GM19023 (cell line): ENCODE measurements around the gene C1QC.

Experiments used
- ATAC-seq: cut with Tn5 transposase; IDR thresholded peaks from one replicate; pipeline ENCODE4 v1.9.1; 2021; ENCODE audit warnings: mild to moderate bottlenecking, moderate library complexity; ENCODE audit not compliant: unreplicated experiment

Gene C1QC

DNA sequence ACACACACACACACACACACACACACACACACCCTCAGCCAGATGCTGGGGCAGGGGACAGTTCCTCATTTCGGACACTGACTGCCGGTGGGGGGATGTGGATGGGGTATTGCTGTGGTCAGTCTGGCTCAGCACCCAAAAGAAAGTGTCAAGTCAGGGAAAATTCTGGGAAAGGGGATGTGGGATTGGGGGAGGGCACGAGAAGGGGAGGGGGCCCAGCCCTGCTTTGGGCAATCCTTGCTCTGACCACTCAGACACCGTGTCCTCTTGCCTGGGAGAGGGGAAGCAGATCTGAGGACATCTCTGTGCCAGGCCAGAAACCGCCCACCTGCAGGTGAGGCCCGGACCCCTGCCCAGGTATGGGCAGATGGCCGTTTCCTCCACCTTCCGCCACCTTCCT, at the start of gene C1QC:
Gene C1QC (plus strand): TSS at position 253 of the 400 bp plus-strand sequence. CDS start 391 bp downstream, outside the sequence.
- ATAC-seq, result no peak

DNA sequence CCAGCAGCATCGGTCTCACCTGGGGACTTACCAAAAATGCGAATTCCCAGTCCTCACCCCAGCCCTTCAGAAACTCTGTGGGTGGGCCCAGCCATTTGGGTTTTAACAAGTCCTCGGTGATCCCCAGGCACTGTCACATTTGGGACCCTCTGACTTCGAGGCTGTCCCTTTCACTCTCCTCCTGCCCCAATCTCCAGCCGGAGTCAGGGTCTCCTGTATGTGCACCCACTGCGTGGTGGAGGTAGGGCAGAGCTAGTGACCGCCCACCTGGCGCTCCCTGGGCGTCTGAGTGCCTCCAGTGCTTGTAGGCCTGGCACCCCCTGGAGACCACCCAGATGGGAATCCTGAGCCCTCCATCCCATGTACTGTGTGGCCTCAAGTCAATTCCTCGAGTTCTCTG, 49.0 kb upstream of the C1QC start:
- no peak for ATAC-seq

DNA sequence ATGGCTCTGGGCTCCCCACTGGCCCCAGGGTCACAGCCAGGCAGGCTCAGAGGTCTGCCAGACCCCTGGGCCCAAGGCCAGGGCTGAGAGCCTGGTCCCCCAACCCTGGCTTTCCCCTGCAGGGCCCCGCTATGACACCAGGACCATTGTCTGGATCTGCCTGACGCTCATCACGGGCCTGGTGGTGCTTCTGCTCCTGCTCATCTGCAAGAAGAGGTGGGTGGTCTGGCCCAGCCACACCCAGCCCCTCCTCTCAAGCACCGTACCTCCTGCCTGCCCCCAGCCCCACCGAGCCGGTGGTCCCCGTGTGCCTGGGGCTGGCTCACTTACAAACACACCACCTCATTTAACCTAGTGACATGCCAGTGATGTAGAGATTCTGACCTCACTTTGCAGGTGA, 48.3 kb upstream of the C1QC start:
- ATAC-seq, result no peak

DNA sequence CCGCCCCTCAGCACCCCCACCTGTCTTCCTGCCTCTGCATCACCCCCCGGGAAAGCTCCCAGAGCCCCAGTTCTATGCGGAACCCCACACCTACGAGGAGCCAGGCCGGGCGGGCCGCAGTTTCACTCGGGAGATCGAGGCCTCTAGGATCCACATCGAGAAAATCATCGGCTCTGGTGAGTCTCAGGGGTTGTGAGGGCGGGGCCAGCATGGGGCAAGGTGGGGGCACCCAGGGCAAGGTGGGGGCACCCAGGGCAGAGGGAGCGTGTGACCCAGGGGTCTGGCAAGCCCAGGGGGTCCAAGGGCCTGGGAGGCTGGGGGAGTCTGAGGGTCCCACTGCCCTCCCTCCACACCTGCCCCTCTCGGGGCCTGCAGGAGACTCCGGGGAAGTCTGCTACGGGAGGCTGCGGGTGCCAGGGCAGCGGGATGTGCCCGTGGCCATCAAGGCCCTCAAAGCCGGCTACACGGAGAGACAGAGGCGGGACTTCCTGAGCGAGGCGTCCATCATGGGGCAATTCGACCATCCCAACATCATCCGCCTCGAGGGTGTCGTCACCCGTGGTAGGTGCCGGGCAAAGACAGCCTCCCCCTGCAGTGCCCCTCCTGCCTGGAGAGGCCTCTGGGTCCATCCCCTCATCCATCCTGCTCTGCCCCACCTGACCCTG, 46.0 kb upstream of the C1QC start:
- no peak for ATAC-seq

DNA sequence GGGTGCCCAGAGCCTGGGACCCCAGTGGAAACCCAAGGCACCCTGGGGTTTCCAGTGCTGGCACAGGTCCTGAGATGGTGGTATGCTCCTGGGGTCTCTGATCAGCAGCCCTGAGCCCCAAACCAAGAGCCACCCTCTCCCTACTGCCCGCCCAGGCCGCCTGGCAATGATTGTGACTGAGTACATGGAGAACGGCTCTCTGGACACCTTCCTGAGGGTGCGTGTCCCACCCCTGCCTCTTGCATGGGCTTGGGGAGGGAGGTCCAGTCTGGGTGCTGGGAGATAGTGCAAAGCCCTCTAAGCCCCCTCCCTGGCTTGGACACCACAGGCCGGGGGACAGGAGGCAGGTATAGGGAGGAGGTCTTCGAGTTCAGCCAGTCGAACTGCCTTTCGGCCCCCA, 45.4 kb upstream of the C1QC start:
- no peak for ATAC-seq

DNA sequence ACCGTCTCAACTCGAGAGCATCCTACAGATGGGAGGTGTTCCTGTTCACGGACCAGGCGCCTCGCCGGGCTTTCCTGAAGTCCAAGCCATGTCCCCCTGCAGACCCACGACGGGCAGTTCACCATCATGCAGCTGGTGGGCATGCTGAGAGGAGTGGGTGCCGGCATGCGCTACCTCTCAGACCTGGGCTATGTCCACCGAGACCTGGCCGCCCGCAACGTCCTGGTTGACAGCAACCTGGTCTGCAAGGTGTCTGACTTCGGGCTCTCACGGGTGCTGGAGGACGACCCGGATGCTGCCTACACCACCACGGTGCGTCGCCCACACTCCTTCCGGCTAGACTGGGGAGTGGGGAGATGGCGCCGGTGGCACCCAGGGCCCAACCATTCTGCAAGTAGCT, 44.7 kb upstream of the C1QC start:
- ATAC-seq, result no peak

DNA sequence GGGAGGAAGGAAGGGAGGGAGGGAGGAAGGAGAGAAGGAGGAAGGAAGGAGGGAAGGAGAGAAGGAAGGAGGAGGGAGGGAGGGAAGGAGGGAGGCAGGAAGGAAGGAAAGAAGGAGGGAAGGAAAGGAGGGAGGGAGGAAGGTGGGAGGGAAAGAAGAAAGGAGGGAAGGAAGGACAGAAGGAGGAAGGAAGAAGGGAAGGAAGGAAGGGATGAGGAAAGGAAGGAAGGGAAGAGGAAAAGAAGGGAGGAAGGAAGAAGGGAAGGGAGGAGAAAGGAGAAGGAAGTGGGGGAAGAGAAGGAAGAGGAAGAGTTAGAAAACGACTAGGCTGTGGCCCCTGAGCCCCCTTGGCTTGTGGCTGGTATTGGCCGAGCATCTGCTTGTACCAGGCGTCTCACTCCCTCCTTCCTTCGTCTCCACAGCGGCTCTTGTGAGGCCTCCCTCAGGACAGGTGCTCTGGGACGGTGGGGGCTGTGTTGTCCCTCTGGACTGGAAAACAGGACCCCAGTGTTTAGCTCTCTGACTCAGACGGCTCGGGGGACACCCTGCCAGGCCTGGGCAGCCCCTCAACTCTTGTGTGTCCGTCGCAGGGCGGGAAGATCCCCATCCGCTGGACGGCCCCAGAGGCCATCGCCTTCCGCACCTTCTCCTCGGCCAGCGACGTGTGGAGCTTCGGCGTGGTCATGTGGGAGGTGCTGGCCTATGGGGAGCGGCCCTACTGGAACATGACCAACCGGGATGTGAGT, 43.2 kb upstream of the C1QC start:
- ATAC-seq, result no peak

DNA sequence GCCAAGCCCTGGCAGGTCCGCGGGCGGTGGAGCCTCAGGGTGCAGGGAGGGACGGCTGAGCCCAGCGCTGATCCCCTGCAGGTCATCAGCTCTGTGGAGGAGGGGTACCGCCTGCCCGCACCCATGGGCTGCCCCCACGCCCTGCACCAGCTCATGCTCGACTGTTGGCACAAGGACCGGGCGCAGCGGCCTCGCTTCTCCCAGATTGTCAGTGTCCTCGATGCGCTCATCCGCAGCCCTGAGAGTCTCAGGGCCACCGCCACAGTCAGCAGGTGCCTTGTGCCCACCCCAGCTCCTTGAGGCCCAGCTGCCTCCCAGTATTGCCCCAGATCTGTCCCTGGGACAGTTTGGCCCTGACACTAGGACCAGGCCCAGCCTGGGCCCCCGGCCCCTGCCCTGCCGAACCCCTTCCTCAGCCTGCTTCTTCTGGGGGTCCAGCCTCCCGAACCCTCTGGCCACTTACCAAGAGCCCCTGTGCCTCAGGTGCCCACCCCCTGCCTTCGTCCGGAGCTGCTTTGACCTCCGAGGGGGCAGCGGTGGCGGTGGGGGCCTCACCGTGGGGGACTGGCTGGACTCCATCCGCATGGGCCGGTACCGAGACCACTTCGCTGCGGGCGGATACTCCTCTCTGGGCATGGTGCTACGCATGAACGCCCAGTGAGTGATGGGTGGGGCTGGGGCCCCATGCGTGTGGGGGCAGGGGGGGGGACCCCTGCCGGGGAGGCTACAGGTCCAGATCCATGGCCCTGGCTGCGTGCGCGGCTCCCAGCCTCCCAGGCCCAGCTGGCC, 42.4 kb upstream of the C1QC start:
- ATAC-seq, result no peak

DNA sequence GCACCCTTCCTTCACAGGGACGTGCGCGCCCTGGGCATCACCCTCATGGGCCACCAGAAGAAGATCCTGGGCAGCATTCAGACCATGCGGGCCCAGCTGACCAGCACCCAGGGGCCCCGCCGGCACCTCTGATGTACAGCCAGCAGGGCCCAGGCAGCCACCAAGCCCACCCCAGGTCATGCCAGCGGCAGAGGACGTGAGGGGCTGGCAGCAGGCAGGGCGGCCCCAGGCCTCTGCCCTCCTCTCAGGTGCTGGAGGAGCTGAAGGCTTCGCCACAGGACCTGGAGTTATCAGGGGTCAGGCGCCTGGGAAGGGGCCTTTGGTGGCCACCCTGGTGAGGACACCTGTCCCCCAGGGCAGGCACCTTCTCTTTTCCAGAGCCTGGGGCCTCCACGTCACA, 41.8 kb upstream of the C1QC start:
- ATAC-seq, result no peak

DNA sequence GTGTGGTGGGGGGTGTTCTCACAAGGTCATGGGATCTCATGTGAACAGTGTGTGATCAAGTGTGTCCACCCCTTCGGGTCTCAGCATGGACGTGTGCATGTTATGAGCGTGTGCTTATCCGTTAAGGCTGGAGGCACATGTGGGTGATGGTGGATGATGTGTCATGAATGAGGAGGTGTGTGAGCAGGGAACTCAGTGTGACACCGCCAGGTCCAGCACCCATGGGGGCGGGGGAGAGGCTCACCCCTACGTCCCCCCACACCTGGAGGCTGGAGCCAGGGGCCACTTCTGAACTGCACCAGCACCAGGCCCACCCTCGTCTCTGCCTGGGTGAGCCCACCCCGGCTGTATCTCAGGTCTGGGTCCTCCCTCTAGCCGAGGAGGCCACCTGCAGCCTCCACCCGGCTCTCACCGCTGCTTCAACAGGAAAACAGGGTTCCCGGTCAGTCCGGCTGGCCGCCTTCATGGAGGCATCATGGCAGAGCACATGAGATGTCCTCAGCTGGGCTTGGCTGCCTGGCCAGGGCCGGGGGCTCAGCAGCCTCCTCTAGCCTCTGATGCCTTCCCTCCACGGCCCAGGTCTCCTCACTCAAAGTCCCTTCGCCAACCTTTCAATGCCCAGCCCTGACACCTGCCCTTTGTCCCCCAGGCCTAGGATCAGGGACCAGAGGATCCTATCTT, 41.2 kb upstream of the C1QC start:
- no peak for ATAC-seq

DNA sequence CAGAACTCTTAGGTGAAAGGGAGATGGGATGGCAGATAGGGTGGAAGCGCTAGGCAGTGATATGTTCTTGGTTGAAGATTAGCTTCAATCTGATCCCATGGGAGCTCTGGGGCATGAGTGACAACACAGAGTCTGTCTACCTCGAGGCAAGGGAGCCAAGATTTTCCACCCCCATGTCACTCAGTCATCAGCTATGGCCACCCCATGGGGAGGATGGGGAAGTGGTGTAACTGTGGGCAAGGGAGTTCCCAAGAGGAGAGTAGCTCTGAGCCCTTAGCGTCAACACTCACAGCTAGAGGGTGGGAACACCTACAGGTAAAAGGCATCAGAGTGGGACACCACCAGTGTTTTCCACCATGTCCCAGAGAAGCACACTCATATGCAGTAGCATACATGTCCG, 37.3 kb upstream of the C1QC start:
- no peak for ATAC-seq

DNA sequence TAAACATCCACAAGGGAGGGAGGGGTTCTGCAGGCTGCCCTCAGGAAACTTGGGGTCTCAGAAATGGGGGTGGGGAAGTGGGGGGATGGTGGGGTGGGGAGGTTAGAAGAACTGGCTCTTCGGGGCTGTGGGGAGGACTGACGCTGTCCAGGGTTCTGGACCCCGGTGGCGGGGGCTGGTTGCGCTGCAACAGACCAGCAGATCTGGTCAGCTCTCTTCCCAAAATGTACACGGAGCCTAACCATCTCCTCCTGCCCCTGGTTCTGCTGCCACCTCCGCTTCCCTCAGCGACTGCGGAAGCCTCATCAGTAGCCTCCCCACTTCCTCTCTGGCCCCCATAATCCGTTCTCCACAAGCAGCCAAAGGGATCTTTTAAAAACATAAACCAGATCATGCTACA, 36.3 kb upstream of the C1QC start:
- no peak for ATAC-seq

DNA sequence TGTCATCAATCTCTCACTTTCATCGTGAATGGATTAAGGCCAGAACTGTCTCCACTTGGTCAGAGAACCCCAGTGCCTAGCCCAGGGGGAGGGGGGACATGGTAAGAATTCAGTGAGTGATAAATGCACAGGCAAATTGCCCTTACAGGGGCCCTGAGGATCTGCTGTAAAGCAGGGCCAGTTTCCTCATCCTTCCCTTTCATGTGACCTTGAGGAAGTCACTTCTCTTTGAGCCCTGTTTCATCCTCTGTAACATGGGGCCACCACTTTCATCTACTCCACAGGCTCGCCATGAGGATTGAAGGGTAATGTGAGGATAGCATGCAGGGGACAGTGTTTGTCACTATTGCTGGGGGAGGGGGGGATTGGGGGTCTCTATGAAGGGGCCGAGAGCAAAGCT, 35.1 kb upstream of the C1QC start:
- ATAC-seq, result no peak

DNA sequence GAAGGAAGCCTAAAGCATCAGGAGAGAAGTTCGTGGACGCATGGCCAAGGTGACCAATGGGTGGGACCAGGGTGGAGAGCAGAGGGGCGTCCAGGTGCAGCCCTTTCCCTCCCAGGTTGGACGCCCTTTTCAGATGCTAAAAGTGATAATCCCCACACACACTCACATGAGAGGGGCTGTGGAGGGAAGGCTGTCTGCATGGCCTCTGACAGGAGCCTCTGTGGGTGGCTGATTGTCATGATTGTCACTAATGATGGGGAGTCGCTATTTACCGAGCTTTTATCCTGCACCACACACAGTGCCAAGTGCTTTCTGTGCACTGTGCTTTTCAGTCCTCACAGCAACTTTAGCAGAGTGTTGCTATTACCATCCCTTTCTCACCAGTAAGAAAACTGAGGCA, 34.1 kb upstream of the C1QC start:
- no peak for ATAC-seq

DNA sequence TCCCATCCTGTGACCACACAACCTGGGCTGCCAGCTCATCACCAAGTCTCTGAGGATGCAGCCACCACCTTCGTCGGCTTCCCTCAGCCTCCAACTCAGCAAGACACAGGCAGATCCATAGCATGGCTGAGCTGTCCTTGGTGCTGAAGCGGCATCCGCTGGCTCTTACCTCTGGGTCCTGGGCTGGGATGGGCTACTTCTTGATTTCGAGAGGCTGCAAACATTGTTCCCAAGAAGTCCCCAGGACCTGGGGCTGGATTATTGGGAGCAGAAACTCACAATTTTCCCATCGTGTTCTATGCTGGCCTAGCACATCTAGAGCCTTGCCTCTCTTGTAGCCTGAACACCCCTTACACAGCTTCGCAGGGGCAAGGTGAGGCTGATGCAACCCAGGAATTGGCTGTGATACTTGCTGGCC, 31.9 kb upstream of the C1QC start:
- ATAC-seq, result no peak

DNA sequence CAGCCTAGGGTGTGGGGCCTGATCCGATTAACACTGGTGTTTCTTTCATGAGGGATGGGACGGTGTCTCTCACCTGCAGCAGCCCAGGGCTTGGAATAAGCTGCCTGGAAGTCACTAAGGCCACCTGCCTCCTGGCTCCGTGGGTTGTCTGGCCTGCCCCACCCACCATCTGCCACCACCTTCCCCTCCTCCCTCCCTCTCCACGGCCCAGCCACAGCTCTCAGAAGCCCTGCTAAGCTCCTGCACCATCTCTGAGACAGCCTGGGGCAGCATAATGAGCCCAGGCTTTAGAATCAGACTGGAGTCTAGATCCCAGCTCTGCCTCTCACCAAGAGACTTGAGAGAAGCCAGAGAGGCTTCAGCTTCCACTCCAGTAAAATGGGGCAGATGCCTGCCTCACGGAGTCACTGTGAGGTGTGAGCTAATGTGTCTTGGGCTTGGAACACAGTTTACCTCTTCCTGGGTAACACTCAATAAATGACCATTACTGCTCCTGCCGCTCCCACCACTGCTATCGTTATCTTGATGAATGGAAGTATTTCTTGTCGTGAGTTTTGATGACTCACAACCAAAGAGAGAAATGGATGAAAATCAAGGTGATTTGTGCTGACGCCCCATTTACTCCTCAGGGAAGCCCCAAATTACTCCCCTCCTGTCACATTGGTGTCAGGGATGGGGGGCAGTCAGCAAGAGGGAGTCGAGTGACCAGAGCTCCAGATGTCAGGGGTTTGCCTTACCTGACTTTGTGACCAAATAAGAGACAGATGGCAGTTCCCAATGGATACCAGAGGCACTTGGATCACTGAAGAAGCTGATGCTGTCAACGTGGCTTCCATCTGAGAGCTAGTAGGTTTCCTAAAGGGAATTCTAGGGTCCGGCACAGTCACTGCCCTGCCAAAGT, 30.5 kb upstream of the C1QC start:
- ATAC-seq, result no peak

DNA sequence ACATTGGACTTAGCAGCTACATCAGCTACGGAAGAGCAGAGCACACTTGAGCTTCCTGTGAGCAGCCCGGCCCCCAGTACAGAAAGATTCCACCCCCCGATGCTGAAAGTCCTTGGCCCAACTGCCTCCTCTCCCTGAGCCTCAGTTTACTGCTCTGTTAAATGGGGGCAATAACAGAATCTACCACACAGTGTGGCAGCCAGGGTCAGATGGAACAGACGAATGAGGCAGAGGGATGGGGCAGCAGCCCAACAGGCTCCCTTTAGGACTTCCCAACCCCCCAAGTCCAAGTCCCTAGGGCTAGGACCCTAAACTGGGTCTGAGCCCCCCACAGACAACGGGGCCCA, 29.9 kb upstream of the C1QC start:
- ATAC-seq, result no peak

DNA sequence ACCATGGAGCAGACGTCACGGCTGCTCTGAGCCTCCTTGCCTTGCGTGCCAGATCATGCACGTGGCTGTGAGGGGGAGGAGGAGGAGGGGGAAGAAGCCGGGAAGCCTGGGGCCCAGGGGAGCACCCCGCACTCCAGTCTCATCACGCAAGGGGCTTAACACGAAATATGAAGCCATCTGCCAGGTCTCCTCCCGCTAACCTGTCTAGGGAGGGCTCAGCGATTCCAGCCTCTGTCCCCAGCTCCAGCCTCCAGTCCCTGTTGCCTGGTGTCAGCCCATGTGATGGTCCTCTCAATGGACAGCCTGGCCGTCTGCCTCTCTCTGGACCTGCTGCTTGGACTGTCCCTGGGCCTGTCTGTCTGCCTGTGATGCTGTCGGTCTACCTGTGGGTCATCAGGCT, 29.5 kb upstream of the C1QC start:
- no peak for ATAC-seq

DNA sequence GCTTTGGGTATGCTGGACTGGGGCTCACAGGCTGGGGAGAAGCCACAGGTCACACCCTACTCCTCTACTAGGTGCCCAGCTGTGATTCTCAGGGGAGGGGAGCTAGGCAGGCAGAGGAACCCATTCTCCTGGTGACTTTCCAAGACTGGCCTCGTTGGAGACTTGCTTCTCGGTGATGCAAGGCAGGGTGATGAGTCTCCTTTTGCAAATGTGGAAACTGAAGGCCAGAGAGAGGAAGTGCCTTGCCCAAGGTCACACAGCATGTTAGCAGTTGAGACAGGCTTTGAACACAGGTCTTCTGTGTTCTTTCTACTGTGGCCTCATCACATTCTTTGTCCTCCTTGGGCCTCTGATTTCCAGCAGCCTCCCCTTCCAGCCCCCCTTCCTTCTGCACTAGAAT, 27.5 kb upstream of the C1QC start:
- no peak for ATAC-seq

DNA sequence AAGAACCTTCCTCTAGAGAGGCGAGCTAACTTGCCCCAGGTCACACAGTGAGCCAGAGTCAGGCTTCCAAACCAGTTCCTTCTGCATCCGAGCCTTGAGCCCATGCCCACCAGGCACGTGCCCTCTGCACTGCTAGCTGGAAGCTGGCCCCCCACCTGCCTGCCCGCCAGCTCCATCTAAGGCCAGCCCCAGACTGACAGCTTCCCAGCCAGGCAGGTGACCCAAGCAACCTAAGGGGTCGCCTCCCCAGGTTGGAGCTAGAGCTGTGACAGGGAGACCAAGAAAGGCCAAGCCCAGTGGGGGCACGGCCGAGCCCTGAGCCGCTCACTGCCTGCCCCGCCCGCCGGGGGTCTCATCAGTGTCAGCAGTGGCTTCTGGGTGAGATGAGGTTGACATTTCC, 26.9 kb upstream of the C1QC start:
- no peak for ATAC-seq

DNA sequence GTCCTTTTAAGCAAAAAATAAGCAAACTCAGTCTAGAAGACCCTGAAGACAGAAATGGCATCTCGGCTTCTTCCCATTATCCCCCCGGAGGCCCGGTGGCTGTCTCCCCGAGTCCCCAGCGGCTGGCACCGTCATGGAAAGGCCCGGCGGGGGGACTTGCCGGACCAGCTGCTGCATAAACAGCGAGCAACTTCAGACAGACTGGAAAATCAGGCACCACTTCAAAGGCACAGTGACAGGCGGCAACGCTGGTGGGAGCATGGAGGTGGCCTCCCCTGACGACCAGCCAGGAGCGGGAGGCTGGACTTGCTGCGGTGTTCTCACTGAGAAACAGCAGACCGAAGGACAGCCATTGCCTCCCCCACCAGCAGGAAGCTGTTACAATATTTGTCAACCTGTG, 25.4 kb upstream of the C1QC start:
- no peak for ATAC-seq
